IMR-90 (cell line): ENCODE measurements around the gene PRSS53.

Experiments
- BHLHE40 ChIP-seq: fragments of 150-350 bp; IDR thresholded peaks from 2 replicates; pipeline ENCODE4 v1.6.1; 2016; ENCODE audit warnings: mild to moderate bottlenecking, low read depth, low read length
- CEBPB ChIP-seq: IDR thresholded peaks from 2 replicates; pipeline ENCODE4 v1.6.1; 2012; ENCODE audit warnings: low read depth, low read length, improper control_type of control experiment
- FOS ChIP-seq: fragments of 150-350 bp; IDR thresholded peaks from 2 replicates; pipeline ENCODE4 v1.6.1; 2016; ENCODE audit warnings: low read depth, low read length
- MAFK ChIP-seq: IDR thresholded peaks from 2 replicates; pipeline ENCODE4 v1.6.1; 2012; ENCODE audit warnings: low read depth, low read length, improper control_type of control experiment
- MAZ ChIP-seq: IDR thresholded peaks from 2 replicates; pipeline ENCODE4 v1.6.1; 2012; ENCODE audit warnings: low read depth, mild to moderate bottlenecking, low read length, improper control_type of control experiment, moderate library complexity, borderline replicate concordance
- MXI1 ChIP-seq: IDR thresholded peaks from 2 replicates; pipeline ENCODE4 v1.6.1; 2012; ENCODE audit warnings: low read depth, mild to moderate bottlenecking, low read length, moderate library complexity, borderline replicate concordance
- POLR2A ChIP-seq: IDR thresholded peaks from 2 replicates; pipeline ENCODE4 v1.6.1; 2012; ENCODE audit warnings: mild to moderate bottlenecking, low read depth, low read length
- RAD21 ChIP-seq: IDR thresholded peaks from 2 replicates; pipeline ENCODE4 v1.6.1; 2012; ENCODE audit warnings: low read length, improper control_type of control experiment
- RFX5 ChIP-seq: IDR thresholded peaks from 2 replicates; pipeline ENCODE4 v1.8.0; 2012; ENCODE audit warnings: low read depth, mild to moderate bottlenecking, low read length, moderate library complexity
- SMC3 ChIP-seq: fragments of 150-350 bp; IDR thresholded peaks from 2 replicates; pipeline ENCODE4 v1.6.1; 2016; ENCODE audit warnings: low read depth, mild to moderate bottlenecking, antibody characterized with exemption, low read length, moderate library complexity
- TF ChIP-seq, protein P1 (sequence below): conservative IDR thresholded peaks from 2 replicates; pipeline ENCODE4 v1.5.1; 2012; ENCODE audit warnings: mild to moderate bottlenecking, low read depth, low read length, improper control_type of control experiment
- TF ChIP-seq, protein P2 (sequence below): fragments of 150-350 bp; IDR thresholded peaks from 2 replicates; pipeline ENCODE4 v1.6.1; 2016; ENCODE audit warnings: low read depth, mild to moderate bottlenecking, low read length, moderate library complexity, borderline replicate concordance
- TF ChIP-seq, protein P3 (sequence below): fragments of 150-350 bp; IDR thresholded peaks from 2 replicates; pipeline ENCODE4 v1.6.1; 2017; ENCODE audit warnings: mild to moderate bottlenecking, antibody characterized with exemption, low read length, low read depth

DNA sequence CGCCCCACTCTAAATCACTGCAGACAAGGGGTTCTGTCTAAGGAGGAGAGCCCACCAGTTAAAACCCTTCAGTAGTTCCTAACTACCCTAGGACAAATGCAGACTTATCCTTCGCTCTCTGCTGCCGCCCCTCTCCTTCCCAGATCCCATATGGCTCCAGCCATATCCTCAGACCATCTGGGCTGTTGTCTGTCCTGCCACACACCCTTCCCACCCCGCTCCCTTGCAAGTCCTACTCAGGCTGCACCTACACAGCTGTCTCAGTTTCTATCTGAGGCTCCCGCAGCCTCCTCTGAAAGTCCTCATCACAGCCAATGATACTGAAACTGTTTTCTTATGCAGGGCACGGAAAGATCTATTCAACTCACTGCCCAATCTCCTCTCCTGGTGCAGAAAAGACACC is 18.7 kb upstream of the PRSS53 start:
- TF ChIP-seq, protein P1, sequence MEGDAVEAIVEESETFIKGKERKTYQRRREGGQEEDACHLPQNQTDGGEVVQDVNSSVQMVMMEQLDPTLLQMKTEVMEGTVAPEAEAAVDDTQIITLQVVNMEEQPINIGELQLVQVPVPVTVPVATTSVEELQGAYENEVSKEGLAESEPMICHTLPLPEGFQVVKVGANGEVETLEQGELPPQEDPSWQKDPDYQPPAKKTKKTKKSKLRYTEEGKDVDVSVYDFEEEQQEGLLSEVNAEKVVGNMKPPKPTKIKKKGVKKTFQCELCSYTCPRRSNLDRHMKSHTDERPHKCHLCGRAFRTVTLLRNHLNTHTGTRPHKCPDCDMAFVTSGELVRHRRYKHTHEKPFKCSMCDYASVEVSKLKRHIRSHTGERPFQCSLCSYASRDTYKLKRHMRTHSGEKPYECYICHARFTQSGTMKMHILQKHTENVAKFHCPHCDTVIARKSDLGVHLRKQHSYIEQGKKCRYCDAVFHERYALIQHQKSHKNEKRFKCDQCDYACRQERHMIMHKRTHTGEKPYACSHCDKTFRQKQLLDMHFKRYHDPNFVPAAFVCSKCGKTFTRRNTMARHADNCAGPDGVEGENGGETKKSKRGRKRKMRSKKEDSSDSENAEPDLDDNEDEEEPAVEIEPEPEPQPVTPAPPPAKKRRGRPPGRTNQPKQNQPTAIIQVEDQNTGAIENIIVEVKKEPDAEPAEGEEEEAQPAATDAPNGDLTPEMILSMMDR: no peak
- TF ChIP-seq POLR2A (no peak), BHLHE40 (no peak), SMC3 (no peak), FOS (no peak), MXI1 (no peak), RAD21 (no peak), CEBPB (no peak), MAFK (no peak), MAZ (no peak), RFX5 (no peak)
- TF ChIP-seq, protein P2, sequence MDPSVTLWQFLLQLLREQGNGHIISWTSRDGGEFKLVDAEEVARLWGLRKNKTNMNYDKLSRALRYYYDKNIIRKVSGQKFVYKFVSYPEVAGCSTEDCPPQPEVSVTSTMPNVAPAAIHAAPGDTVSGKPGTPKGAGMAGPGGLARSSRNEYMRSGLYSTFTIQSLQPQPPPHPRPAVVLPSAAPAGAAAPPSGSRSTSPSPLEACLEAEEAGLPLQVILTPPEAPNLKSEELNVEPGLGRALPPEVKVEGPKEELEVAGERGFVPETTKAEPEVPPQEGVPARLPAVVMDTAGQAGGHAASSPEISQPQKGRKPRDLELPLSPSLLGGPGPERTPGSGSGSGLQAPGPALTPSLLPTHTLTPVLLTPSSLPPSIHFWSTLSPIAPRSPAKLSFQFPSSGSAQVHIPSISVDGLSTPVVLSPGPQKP: no peak
- TF ChIP-seq, protein P3, sequence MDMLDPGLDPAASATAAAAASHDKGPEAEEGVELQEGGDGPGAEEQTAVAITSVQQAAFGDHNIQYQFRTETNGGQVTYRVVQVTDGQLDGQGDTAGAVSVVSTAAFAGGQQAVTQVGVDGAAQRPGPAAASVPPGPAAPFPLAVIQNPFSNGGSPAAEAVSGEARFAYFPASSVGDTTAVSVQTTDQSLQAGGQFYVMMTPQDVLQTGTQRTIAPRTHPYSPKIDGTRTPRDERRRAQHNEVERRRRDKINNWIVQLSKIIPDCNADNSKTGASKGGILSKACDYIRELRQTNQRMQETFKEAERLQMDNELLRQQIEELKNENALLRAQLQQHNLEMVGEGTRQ: no peak
